ENCODE measurements around the gene ARMH3.
"Not testable (repeated sequence)": the region's sequence is repeated elsewhere in the genome, so short reads cannot be mapped to it uniquely, and the experiment has no call there.

The ARMH3 gene, protein sequence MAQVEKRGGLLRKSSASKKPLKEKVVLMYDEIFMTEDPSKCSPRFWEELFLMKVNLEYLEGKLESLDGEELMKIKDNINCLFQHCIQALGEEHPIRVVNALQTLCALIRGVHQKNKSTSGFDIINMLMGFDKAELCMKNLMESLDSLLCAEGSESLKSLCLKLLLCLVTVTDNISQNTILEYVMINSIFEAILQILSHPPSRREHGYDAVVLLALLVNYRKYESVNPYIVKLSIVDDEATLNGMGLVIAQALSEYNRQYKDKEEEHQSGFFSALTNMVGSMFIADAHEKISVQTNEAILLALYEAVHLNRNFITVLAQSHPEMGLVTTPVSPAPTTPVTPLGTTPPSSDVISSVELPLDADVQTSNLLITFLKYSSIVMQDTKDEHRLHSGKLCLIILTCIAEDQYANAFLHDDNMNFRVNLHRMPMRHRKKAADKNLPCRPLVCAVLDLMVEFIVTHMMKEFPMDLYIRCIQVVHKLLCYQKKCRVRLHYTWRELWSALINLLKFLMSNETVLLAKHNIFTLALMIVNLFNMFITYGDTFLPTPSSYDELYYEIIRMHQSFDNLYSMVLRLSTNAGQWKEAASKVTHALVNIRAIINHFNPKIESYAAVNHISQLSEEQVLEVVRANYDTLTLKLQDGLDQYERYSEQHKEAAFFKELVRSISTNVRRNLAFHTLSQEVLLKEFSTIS

DNA sequence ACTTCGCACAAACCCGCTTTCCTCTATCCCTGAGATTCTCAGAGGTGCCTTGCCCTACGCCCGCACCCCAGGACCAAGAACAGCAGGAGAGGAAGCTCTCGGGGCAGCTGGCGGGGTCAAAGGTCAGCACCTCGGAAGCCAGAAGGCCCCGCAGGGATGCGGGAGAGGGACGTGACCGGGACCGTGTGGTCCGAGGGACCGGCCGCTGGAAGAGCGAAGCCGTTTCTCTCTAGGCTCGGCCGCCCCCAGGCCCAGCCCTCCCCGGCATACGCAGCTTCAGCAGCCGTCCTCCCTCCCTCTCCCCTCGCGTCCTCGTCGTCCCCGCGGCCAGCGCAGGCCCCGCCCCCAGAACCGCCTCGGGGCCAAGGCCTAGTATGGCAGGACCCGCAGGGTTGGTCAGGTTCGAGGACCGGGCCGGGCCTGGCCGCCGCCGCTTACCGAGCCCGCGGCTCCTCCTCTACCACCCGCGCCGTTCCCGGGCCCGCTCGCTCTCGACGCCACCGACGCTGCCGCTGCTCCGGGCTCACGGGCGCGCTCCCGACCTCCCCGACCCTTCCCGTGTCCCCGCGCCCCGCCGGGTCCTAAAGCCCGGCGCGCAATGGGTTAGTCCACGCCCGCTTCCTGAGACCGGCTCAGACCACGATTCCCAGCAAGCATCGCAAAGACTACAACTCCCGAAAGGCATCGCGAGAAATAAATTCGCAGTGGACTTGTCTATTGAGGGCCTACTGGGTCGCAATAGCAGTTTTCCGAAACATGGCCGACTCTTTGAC, at the start of gene ARMH3:
Gene ARMH3 (minus strand): TSS at position 527 of the 773 bp plus-strand sequence. CDS start 16,059 bp downstream, outside the sequence.
- peak; percentile 97 for DNase-seq (ENCODE audit: low spot score)

DNA sequence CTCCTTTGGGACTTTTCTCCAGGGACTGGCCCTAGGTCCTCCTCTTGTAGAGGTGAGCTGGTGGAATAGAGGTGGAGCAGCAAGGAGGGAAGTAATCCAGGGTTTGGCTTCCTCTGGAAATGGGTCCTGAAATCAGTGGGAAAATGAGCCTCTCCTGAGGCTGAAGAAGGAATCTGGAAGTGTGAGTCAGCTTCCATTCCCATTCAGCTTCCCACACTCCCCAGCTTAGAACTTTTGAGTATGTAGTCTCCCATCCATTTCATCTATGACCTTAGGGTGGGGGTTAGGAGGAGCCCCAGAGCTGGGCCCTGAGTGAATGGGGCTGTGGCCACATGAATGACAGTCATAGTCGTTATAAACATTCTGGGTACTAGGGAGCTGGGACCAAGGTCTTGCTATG, 46.4 kb upstream of the ARMH3 start:
- DNase-seq (ENCODE audit: low spot score), result no peak

- no peak for DNase-seq (ENCODE audit: low spot score)
These were observed 45.2 kb upstream of the ARMH3 start for GRCh38 chr10:102101152-102101551.

- no peak for DNase-seq (ENCODE audit: low spot score)
These were observed 40.5 kb upstream of the ARMH3 start for GRCh38 chr10:102096449-102096848.

- DNase-seq (ENCODE audit: low spot score), result no peak
These were observed 34.8 kb upstream of the ARMH3 start for GRCh38 chr10:102090772-102091171.

DNA sequence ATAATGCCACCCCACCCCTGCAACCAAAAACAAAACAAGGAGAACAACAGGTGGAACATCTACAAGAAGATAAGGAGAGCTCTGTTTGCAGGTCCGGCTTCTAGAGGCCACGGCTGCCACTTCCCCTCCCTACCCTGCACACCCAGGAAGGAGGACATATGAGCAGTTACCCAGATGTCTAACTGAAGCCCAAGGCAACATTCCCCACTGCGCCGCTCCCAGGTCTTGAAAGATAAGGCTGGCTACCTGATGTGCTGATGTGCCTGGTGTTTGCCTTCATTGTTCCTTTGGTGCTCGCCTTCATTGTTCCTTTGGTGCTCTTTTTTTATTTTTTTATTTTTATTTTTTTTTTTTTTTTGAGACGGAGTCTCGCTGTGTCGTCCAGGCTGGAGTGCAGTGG, 30.2 kb upstream of the ARMH3 start:
- DNase-seq (ENCODE audit: low spot score), result no peak

DNA sequence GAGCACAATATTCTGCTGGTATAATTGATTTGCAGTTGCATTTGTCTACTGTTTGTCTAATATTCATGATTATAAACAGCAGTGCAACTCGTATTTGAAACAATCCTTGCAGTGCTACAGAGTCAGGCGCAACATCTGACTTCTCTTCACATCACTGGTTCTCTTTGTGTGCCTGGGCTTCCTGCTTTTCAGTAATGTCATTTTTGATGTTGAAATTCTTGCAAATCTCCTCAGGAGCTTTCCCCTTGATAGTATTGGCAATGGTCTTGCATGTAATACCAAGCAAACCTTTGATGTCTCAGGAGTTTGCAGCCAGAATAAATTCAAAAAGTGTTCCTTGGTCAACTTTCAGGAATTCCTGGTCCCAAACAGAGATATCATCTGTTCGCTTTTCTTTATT, 29.4 kb upstream of the ARMH3 start:
- DNase-seq (ENCODE audit: low spot score), result no peak

DNA sequence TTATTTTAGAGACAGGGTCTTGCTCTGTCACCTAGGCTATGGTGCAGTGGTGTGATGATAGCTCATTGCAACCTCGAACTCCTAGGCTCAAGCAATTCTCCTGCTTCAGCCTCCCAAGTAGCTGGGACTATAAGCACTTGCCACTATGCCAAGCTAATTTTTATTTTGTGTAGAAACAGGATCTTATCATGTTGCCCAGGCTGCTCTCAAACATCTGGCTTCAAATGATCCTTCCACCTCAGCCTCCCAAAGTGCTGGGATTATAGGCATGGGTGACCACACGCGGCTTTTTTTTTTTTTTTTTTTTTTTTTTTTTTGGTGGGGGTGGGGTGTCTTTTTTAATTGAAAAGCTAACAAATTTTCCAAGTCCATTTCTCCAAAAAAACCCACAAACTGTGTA, 27.6 kb upstream of the ARMH3 start:
- no peak for DNase-seq (ENCODE audit: low spot score)

- peak; percentile 89 for DNase-seq (ENCODE audit: low spot score)
These were observed 16.9 kb upstream of the ARMH3 start for GRCh38 chr10:102072673-102073527.

- no peak for DNase-seq (ENCODE audit: low spot score)
These were observed 13.1 kb upstream of the ARMH3 start for GRCh38 chr10:102069071-102069470.

DNA sequence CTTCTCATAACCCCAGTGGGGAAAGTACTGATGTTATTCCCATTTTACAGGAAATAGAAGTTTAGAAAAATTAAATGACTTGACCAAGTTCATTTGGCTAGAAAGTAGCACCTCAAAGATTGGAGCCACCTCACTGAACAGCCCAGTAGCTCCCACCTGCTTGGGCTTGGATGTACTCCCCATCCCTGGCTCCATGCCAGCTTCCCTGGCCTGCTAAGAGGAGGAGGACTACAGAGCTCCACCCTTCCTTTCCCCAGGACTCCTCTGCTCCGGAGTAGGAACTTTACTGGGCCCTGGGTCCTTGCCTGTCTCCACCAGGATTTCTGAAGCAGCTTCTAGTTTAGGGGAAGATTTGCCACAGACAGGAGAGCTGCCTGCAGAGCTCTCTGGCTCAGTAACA, 12.2 kb upstream of the ARMH3 start:
- no peak for DNase-seq (ENCODE audit: low spot score)

DNA sequence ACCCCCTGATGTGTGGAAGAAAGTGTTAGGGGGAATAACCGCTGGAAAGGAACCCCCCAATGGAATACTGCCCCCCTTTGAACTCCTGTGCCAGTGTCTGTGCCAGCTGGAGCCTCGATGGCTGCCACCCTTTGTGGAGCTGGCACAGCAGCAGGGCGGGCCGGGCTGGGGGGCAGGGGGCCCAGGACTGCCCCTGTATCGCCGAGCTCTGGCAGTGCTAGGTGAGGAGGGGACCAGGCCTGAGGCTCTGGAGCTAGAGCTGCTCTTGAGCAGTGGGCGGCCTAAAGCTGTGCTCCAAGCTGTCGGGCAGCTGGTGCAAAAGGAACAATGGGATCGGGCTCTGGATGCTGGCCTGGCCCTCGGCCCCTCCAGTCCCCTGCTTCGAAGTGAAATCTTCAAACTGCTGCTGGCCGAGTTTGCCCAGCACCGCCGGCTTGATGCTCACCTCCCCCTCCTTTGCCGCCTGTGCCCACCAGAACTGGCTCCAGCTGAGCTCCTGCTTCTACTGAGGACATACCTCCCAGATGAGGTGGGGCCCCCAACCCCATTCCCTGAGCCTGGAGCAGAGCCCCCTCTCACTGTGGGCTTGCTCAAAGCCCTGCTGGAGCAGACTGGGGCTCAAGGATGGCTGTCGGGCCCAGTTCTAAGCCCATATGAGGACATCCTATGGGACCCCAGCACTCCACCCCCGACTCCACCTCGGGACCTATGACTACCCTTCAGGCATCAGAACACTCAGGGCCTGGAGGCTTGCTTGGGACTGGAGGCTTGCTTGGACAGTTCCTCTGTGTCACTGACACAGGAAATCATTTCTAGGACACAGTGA, 11.3 kb upstream of the ARMH3 start:
- no peak for DNase-seq (ENCODE audit: low spot score)

DNA sequence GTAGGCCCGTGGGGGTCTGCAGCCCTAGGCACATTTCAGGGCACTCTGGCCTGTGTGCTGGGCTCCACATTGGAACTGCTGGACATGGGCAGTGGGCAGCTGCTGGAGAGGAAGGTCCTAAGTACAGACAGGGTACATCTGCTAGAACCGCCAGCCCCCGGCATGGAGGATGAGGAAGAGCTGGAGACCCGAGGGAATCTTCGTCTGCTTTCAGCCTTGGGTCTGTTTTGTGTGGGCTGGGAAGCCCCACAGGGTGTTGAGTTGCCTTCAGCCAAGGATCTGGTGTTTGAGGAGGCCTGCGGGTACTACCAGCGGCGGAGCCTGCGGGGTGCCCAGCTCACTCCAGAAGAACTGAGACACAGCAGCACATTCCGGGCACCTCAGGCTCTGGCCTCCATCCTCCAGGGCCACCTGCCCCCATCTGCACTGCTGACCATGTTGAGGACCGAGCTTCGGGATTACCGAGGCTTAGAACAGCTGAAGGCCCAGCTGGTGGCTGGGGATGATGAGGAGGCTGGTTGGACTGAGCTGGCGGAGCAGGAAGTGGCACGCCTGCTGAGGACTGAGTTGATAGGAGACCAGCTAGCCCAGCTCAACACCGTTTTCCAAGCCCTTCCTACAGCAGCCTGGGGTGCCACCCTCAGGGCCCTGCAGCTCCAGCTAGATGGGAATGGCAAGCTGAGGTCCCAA, 10.6 kb upstream of the ARMH3 start:
- no peak for DNase-seq (ENCODE audit: low spot score)

DNA sequence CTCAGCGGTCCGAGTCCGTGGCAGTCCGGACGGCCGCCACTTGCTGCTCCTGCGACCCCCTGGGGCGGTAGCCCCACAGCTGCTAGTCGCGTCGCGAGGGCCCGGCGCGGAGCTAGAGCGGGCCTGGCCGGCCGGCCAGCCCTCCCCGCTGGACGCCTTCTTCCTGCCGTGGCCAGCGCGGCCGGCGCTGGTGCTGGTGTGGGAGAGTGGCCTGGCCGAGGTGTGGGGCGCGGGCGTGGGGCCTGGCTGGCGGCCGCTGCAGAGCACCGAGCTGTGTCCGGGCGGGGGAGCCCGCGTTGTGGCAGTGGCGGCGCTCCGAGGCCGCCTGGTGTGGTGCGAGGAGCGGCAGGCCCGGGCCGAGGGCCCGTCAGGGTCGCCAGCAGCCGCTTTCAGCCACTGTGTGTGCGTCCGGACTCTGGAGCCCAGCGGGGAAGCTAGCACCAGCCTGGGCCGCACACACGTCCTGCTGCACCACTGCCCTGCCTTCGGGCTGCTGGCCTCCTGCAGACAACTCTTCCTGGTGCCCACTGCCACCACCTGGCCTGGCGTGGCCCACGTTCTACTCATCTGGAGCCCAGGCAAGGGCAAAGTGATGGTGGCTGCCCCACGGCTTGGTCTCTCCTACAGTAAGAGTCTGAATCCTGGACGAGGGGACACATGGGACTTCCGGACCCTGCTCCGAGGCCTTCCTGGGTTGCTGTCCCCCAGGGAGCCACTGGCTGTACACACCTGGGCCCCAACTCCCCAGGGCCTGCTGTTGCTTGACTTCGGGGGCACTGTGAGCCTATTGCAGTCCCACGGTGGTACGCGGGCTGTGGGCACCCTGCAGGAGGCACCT, 9.8 kb upstream of the ARMH3 start:
- peak; percentile 20 for DNase-seq (ENCODE audit: low spot score)

DNA sequence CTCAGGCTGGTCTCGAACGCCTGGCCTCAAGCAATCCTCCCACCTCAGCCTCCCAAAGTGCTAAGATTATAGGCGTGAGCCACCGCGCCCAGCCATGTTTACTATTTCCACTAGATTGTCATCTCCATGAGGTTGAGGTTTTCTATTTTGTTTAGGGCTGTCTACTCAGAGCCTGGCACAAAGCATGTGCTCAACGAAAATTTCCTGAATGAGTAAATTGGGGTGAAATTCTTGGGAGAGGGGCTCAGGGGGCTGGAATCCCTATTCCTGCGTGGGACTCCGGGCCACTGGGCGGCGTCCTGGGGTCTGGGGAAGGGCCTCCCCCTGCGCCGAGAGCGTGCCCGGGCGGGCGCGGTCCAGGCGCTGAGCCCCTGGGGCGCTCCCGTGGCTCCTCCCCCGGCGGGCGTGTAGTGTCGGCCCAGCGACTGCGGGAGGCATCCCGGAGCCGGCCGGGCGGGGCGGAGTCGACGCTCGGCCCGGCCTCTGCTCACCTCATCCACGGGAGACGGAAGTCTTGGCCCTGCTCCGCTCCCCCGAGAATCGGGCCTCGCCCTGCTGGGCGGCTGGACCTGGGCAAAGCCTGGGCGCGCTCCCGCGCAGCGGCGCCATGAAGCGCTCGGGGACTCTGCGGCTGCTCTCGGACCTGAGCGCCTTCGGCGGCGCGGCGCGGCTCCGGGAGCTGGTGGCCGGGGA, 9.0 kb upstream of the ARMH3 start, which contains the start of gene HPS6:
Gene HPS6 (plus strand): TSS at position 482 of the 693 bp plus-strand sequence. CDS start 126 bp downstream, at position 608.
- DNase-seq (ENCODE audit: low spot score), result peak; percentile 96

- no peak for DNase-seq (ENCODE audit: low spot score)
These were observed 8.5 kb upstream of the ARMH3 start for GRCh38 chr10:102064503-102064867.

DNA sequence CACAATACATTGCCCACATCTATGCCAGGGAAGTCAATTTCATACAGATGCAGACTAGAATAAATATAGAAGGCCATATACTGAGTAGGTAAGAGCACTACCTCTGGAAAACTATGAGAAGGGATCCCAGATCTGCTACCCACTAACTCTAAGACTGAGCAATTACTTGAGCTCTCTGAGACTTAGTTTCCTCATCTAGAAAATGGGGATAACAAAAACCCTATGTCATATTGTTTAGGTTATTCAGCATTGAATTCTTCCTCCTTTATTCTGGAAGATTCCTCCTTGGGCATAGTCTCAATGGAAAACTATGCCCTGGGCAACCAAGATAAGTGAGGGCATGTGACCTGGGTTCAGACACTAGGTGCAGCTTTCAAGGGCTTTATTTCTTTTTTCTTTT, 4.0 kb upstream of the ARMH3 start:
- no peak for DNase-seq (ENCODE audit: low spot score)

DNA sequence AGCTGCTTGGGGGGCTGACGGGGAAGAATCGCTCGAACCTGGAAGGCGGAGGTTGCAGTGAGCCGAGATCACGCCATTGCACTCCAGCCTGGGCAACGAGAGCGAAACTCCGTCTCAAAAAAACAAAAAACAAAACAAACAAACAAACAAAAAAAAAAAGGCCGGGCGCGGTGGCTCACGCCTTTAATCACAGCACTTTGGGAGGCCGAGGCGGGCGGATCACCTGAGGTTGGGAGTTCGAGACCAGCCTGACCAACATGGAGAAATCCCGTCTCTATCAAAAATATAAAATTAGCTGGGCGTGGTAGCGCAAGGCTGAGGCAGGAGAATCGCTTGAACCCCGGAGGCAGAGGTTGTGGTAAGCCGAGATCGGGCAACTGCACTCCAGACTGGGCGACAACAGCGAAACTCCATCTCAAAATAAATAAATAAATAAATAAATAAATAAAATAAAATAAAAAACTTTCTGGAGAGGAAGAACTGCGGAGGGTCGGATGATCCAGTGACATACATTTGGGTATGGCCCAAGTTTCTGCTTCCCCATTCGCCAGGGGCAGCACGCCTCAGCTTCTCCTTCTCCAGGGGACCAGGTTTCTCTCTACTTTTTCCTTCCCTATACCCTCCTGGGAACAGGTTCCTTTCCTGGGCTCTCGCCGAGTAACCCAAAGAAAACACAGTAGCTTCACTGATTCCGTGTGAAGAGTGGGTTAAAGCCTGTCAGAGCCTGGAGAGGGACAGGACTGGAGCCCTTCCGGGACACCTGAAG, 909 bp downstream of the ARMH3 start:
- DNase-seq (ENCODE audit: low spot score), result not testable (repeated sequence)
